CD4-positive, alpha-beta T cell (primary cell): Measurements from ENCODE around the gene SACS. TPM values are rescaled to one million over a fixed set of nuclear protein-coding genes. Genes with fewer than 3 reads are reported as not detected.

Source experiments
- ATAC-seq: fragments of 200-7000 bp; cut with Tn5 transposase; one replicate; pipeline ENCODE4 v1.10.0; 2022; ENCODE audit warnings: mild to moderate bottlenecking; ENCODE audit not compliant: poor library complexity
- CTCF ChIA-PET: fragments of 350-600 bp; sonication (Branson Sonifier 250); formaldehyde crosslinking; loops from one replicate; lab custom pipeline; 2021; ENCODE audit warnings: antibody characterized with exemption, inconsistent platforms; lab: Charles Lee
- POLR2A ChIA-PET: fragments of 350-600 bp; sonication (Branson Sonifier 250); formaldehyde crosslinking; loops from one replicate; lab custom pipeline; 2021; ENCODE audit warnings: antibody characterized with exemption, inconsistent platforms; lab: Charles Lee
- DNase-seq, 14 experiments: peaks; one replicate each; pipeline ENCODE4 v3.0.0-alpha.2; 2013 to 2020; ENCODE audit warnings: mixed read lengths in 2 of 14
- H3K27ac ChIP-seq, 2 donors: one replicate each; pipeline versions ENCODE4 v1.5.1 to v1.7.0; 2013; ENCODE audit warnings: low read length in 2 of 2, low read depth in 1 of 2, mild to moderate bottlenecking in 1 of 2
- H3K27me3 ChIP-seq, 2 experiments: 1 replicate in 1 of 2; 2 replicates in 1 of 2; pipeline versions ENCODE4 v1.6.1 to v1.7.0; 2013; ENCODE audit warnings: low read length in 2 of 2, control low read depth in 1 of 2, mild to moderate bottlenecking in 1 of 2, moderate library complexity in 1 of 2; ENCODE audit not compliant: insufficient read depth in 2 of 2, control insufficient read depth in 1 of 2
- H3K36me3 ChIP-seq: one replicate; pipeline ENCODE4 v1.6.1; 2013; ENCODE audit warnings: low read length, control low read depth; ENCODE audit not compliant: insufficient read depth
- H3K4me1 ChIP-seq: one replicate; pipeline ENCODE4 v1.6.1; 2013; ENCODE audit warnings: low read length, control low read depth; ENCODE audit not compliant: insufficient read depth
- H3K4me3 ChIP-seq: one replicate; pipeline ENCODE4 v1.5.1; 2013; ENCODE audit warnings: mild to moderate bottlenecking, low read length, moderate library complexity
- H3K9me3 ChIP-seq, 2 experiments: 1 replicate in 1 of 2; 2 replicates in 1 of 2; pipeline versions ENCODE4 v1.6.1 to v1.7.0; 2013; ENCODE audit warnings: low read length in 2 of 2, mild to moderate bottlenecking in 2 of 2, control low read depth in 1 of 2, moderate library complexity in 1 of 2; ENCODE audit not compliant: control insufficient read depth in 1 of 2, insufficient read depth in 1 of 2
- H3K27ac Mint-ChIP-seq: one replicate; pipeline ENCODE4 v1.8.0; 2020; ENCODE audit warnings: mixed read lengths
- H3K27me3 Mint-ChIP-seq: one replicate; pipeline ENCODE4 v1.8.0; 2021; ENCODE audit warnings: mixed read lengths
- H3K36me3 Mint-ChIP-seq: one replicate; pipeline ENCODE4 v1.8.0; 2021; ENCODE audit warnings: low read depth, mixed read lengths
- H3K4me1 Mint-ChIP-seq: one replicate; pipeline ENCODE4 v1.8.0; 2021; ENCODE audit warnings: low read depth, mixed read lengths
- H3K4me3 Mint-ChIP-seq: one replicate; pipeline ENCODE4 v1.8.0; 2020; ENCODE audit warnings: mild to moderate bottlenecking, mixed read lengths
- H3K9me3 Mint-ChIP-seq: one replicate; pipeline ENCODE4 v1.8.0; 2020; ENCODE audit warnings: mixed read lengths
- CTCF ChIP-seq: fragments of 200-600 bp; IDR thresholded peaks from one replicate; pipeline ENCODE4 v1.8.0; 2022; ENCODE audit warnings: antibody characterized with exemption, mild to moderate bottlenecking
- intact Hi-C, 2 experiments: fragments of 100-400 bp; cut with DNase I in 1 of 2; cut with micrococcal nuclease in 1 of 2; formaldehyde crosslinking; loops; one replicate each; pipeline versions ENCODE4 v1.15.1 to v1.9.0; 2023 to 2025; cut with DNase I, micrococcal nuclease
- total RNA-seq, 174 experiments: library from RNA in 2 of 174; stranded (reverse) in 2 of 174; gene quantifications; one replicate each; pipeline ENCODE4 v1.2.3 and lab custom pipeline; 2021 to 2026

The SACS gene
- total RNA-seq, 2 experiments from 2014 or later = 8.7 to 11.6 TPM

- Histone ChIP-seq H3K4me3 (no peak overlapping the region), H3K27ac (no peak overlapping the region), H3K36me3 (no peaks in the 10 kb centered on the region), H3K27me3 (no peaks in the 10 kb centered on the region), H3K4me1 (no peaks in the 10 kb centered on the region), H3K9me3 (no peaks in the 10 kb centered on the region)
- Mint-ChIP-seq H3K4me3 (no peak overlapping the region), H3K9me3 (no peaks in the 10 kb centered on the region), H3K27me3 (no peaks in the 10 kb centered on the region), H3K36me3 (no peaks in the 10 kb centered on the region), H3K27ac (no peak overlapping the region), H3K4me1 (no peaks in the 10 kb centered on the region)
- ChIA-PET CTCF (no interaction called here), POLR2A (no interaction called here)
- intact Hi-C loops = loop anchor here in 1 of 2 experiments (1.0 kb wide), 1 partner anchor 21 kb away; no protein-coding TSS in a partner anchor
- DNase-seq (no peak), ATAC-seq (no peak)
- no peak for TF ChIP-seq CTCF
Observed at GRCh38 chr13:23385931-23386330, 47.6 kb downstream of the SACS start.

GRCh38 chr13:23384111-23384510 lies 49.4 kb downstream of the SACS start:
- intact Hi-C loops = no loop called here
- TF ChIP-seq CTCF = no peak
- peaks cover 9% of the 10 kb centered on the region for H3K4me1 Mint-ChIP-seq
- no peaks in the 10 kb centered on the region for H3K36me3 Mint-ChIP-seq
- ATAC-seq = peak; percentile 66
- Histone ChIP-seq H3K4me3 (no peak overlapping the region), H3K27me3 (no peaks in the 10 kb centered on the region), H3K27ac (no peak overlapping the region), H3K36me3 (no peaks in the 10 kb centered on the region), H3K4me1 (peaks cover 10% of the 10 kb centered on the region), H3K9me3 (no peaks in the 10 kb centered on the region)
- H3K4me3 Mint-ChIP-seq = no peak overlapping the region
- no peak overlapping the region for H3K27ac Mint-ChIP-seq
- DNase-seq = peak in 2 of 14 experiments; percentile 42 to 45
- POLR2A ChIA-PET = no interaction called here
- no peaks in the 10 kb centered on the region for H3K27me3 Mint-ChIP-seq
- H3K9me3 Mint-ChIP-seq = no peaks in the 10 kb centered on the region
- CTCF ChIA-PET = no interaction called here

GRCh38 chr13:23383151-23383550 lies 50.4 kb downstream of the SACS start:
- DNase-seq (no peak), ATAC-seq (no peak)
- peaks cover 18% of the 10 kb centered on the region for H3K4me1 ChIP-seq
- Mint-ChIP-seq H3K27me3 (no peaks in the 10 kb centered on the region), H3K4me3 (no peak overlapping the region), H3K27ac (no peak overlapping the region), H3K9me3 (no peaks in the 10 kb centered on the region), H3K36me3 (no peaks in the 10 kb centered on the region), H3K4me1 (peaks cover 19% of the 10 kb centered on the region)
- POLR2A ChIA-PET = no interaction called here
- no peak overlapping the region for H3K4me3 ChIP-seq
- H3K9me3 ChIP-seq = no peaks in the 10 kb centered on the region
- no peak overlapping the region for H3K27ac ChIP-seq
- H3K36me3 ChIP-seq = no peaks in the 10 kb centered on the region
- no peak for TF ChIP-seq CTCF
- H3K27me3 ChIP-seq = no peaks in the 10 kb centered on the region
- intact Hi-C loops = no loop called here
- CTCF ChIA-PET = interaction anchor here (0.7 kb wide), 3 partner anchors 575 to 1976 kb away, joined by 3 read pairs; no protein-coding TSS in a partner anchor
